Subcutaneous adipose tissue (tissue), 4 donors: ENCODE results near the gene ATOSA. TPM values are rescaled to one million over a fixed set of nuclear protein-coding genes. Genes with fewer than 3 reads are reported as not detected.

Experiments used
- CTCF ChIP-seq: fragments of 450-650 bp; IDR thresholded peaks from one replicate; pipeline ENCODE4 v1.5.1; 2016; ENCODE audit warnings: low read depth, mild to moderate bottlenecking, control low read depth, antibody characterized with exemption, moderate library complexity
- total RNA-seq, 4 donors: library from RNA; depleted of rRNA; stranded (reverse); fragments of >200 nt; gene quantifications; one replicate each; pipeline ENCODE4 v1.1.0, GENCODE V29; 2016

ATOSA gene
- total RNA-seq, 4 donors from 2014 or later = 120 to 205 (median 166) TPM

- TF ChIP-seq CTCF = no peak
These were observed 26.9 kb upstream of the ATOSA start for GRCh38 chr15:52706091-52706490.

- TF ChIP-seq CTCF = no peak
These were observed 23.2 kb upstream of the ATOSA start for GRCh38 chr15:52702390-52702789.

- TF ChIP-seq CTCF = no peak
These were observed 20.3 kb upstream of the ATOSA start for GRCh38 chr15:52699457-52699856.

GRCh38 chr15:52698514-52698913 is 19.3 kb upstream of the ATOSA start:
- no peak for TF ChIP-seq CTCF

GRCh38 chr15:52697051-52697450 is 17.9 kb upstream of the ATOSA start:
- TF ChIP-seq CTCF = no peak

GRCh38 chr15:52695154-52695553 is 16.0 kb upstream of the ATOSA start:
- no peak for TF ChIP-seq CTCF

GRCh38 chr15:52689562-52689961 is 10.4 kb upstream of the ATOSA start:
- TF ChIP-seq CTCF = no peak
